ENCODE data around the gene ACOD1.
A peak's percentile ranks its signal among the peaks of the same experiment; 100 is the strongest.

ACOD1 gene

GRCh38 chr13:76991796-76992547 lies 43.7 kb downstream of the ACOD1 start, which contains the start of gene CLN5:
CLN5 (plus strand) TSS chr13:76992081; CDS start chr13:76992099, 18 bp downstream.
- DNase-seq (ENCODE audit: low read depth): peak; percentile 47

- no peak for DNase-seq (ENCODE audit: low read depth)
Observed at GRCh38 chr13:76992548-76993001, 44.3 kb downstream of the ACOD1 start.

- DNase-seq (ENCODE audit: low read depth): no peak
Observed at GRCh38 chr13:76993021-76993420, 44.7 kb downstream of the ACOD1 start.

GRCh38 chr13:76993473-76993872 lies 45.2 kb downstream of the ACOD1 start:
- no peak for DNase-seq (ENCODE audit: low read depth)

- no peak for DNase-seq (ENCODE audit: low read depth)
Observed at GRCh38 chr13:76994281-76994680, 46.0 kb downstream of the ACOD1 start.

GRCh38 chr13:77000475-77000874 lies 52.2 kb downstream of the ACOD1 start:
- no peak for DNase-seq (ENCODE audit: low read depth)

- DNase-seq (ENCODE audit: low read depth): no peak
Observed at GRCh38 chr13:77001540-77001939, 53.2 kb downstream of the ACOD1 start.

GRCh38 chr13:77001963-77002587 lies 53.8 kb downstream of the ACOD1 start:
- DNase-seq (ENCODE audit: low read depth): no peak

- no peak for DNase-seq (ENCODE audit: low read depth)
Observed at GRCh38 chr13:77002590-77003190, 54.4 kb downstream of the ACOD1 start.

Measured in non-pigmented ciliary epithelial cell (primary cell).